Upper lobe of left lung (tissue), 6 donors: ENCODE results near the gene GRHL1. TPM values are rescaled to one million over a fixed set of nuclear protein-coding genes. Genes with fewer than 3 reads are reported as not detected.

ENCODE experiments used
- ATAC-seq, 2 donors: fragments of 200-7000 bp; cut with Tn5 transposase; one replicate each; pipeline ENCODE4 v1.9.1; 2022; ENCODE audit warnings: mild to moderate bottlenecking in 2 of 2, moderate library complexity in 2 of 2; ENCODE audit not compliant: low FRiP score in 2 of 2
- DNase-seq, 2 donors: peaks; one replicate each; pipeline ENCODE4 v3.0.0-alpha.2; 2019 to 2020
- H3K27ac ChIP-seq, 4 donors: fragments of 200-600 bp; sonication (generic); one replicate each; pipeline ENCODE4 v1.5.1; 2016 to 2019
- H3K27me3 ChIP-seq, 4 donors: fragments of 200-600 bp; sonication (generic); one replicate each; pipeline ENCODE4 v1.5.1; 2017 to 2019
- H3K36me3 ChIP-seq, 4 donors: fragments of 200-600 bp; sonication (generic); one replicate each; pipeline ENCODE4 v1.5.1; 2016 to 2019
- H3K4me1 ChIP-seq, 4 donors: fragments of 200-600 bp; sonication (generic); one replicate each; pipeline ENCODE4 v1.5.1; 2018 to 2019
- H3K4me3 ChIP-seq, 4 donors: fragments of 200-600 bp; sonication (generic); one replicate each; pipeline ENCODE4 v1.5.1; 2017 to 2019; ENCODE audit warnings: mild to moderate bottlenecking in 2 of 4, moderate library complexity in 1 of 4
- H3K9me3 ChIP-seq, 4 donors: fragments of 200-600 bp; sonication (generic); one replicate each; pipeline ENCODE4 v1.5.1; 2018 to 2019
- CTCF ChIP-seq, 6 experiments: fragments of 450-650 bp in 4 of 6; fragments of 200-600 bp in 2 of 6; sonication (generic) in 2 of 6; IDR thresholded peaks; one replicate each; pipeline ENCODE4 v1.5.1; 2016 to 2019; ENCODE audit warnings: antibody characterized with exemption in 6 of 6
- EP300 ChIP-seq, 4 donors: sonication (generic); formaldehyde crosslinking; IDR thresholded peaks; one replicate each; pipeline ENCODE4 v1.5.1; 2017; ENCODE audit warnings: antibody characterized with exemption in 4 of 4, control low read depth in 2 of 4
- POLR2A ChIP-seq, 4 donors: fragments of 450-650 bp; IDR thresholded peaks; one replicate each; pipeline ENCODE4 v1.5.1; 2016 to 2017; ENCODE audit warnings: antibody characterized with exemption in 4 of 4, mild to moderate bottlenecking in 2 of 4
- POLR2AphosphoS5 ChIP-seq, 2 donors: sonication (generic); formaldehyde crosslinking; IDR thresholded peaks; one replicate each; pipeline ENCODE4 v1.5.1; 2017; ENCODE audit warnings: antibody characterized with exemption in 2 of 2
- WGBS, 2 donors: methylation state at CpG; one replicate each; pipeline ENCODE4 v1.1.5; 2017 to 2018; 5-methylcytosine and 5-hydroxymethylcytosine counted together
- total RNA-seq, 6 donors: library from RNA; depleted of rRNA in 4 of 6; stranded (reverse); fragments of >200 nt in 4 of 6; gene quantifications; one replicate each; pipeline versions ENCODE4 v1.1.0 to v1.2.1, GENCODE V29; 2016 to 2021
- donor health status: DM: no; HTN: no; CAD: no; lungs with moderate emphysema.
- donor health status: DM: no; HTN: yes; CAD: no; lungs with severe emphysema.

The GRHL1 gene
- total RNA-seq, 6 donors from 2014 or later = 4.3 to 18.0 (median 10.1) TPM

- peak; percentile 50 to 91 for DNase-seq
- TF ChIP-seq POLR2A (IDR thresholded peaks at IDR 0.05) = no peak
- TF ChIP-seq POLR2AphosphoS5 (IDR thresholded peaks at IDR 0.05) = no peak
- TF ChIP-seq CTCF (IDR thresholded peaks at IDR 0.05) = peak in 2 of 6 experiments; percentile 27 to 29
- H3K27me3 ChIP-seq = peaks cover 0 to 5% (median 1%) of the 10 kb centered on the region in 4 donors
- 19 to 23% methylated on average over 19 to 28 of the region's 76 CpGs for WGBS, 2 donors
- ATAC-seq = peak in 1 of 2 donors; percentile 38
- peak overlapping the region; percentile 18 to 85 (median 82) for H3K4me3 ChIP-seq
- H3K4me1 ChIP-seq = peaks cover 2 to 32% (median 11%) of the 10 kb centered on the region in 4 donors
- H3K27ac ChIP-seq = peak overlapping the region; percentile 70 to 91 (median 76)
- no peaks in the 10 kb centered on the region for H3K9me3 ChIP-seq
- H3K36me3 ChIP-seq = no peaks in the 10 kb centered on the region
Measured at GRCh38 chr2:9950521-9951271, 797 bp upstream of the GRHL1 start.

- ATAC-seq = no peak
- no CpG with 5 or more reads among the region's 47 CpGs for WGBS, 2 donors
- peaks cover 0 to 5% (median 1%) of the 10 kb centered on the region in 4 donors for H3K27me3 ChIP-seq
- no peak for DNase-seq
- peak overlapping the region; percentile 70 to 91 (median 76) for H3K27ac ChIP-seq
- no peaks in the 10 kb centered on the region for H3K9me3 ChIP-seq
- TF ChIP-seq POLR2AphosphoS5 (IDR thresholded peaks at IDR 0.05) (no peak), POLR2A (IDR thresholded peaks at IDR 0.05) (no peak), EP300 (IDR thresholded peaks at IDR 0.05) (no peak), CTCF (IDR thresholded peaks at IDR 0.05) (peak in 3 of 6 experiments; percentile 0 to 10 (median 1))
- peaks cover 2 to 32% (median 11%) of the 10 kb centered on the region in 4 donors for H3K4me1 ChIP-seq
- no peaks in the 10 kb centered on the region for H3K36me3 ChIP-seq
- peak overlapping the region; percentile 18 to 85 (median 82) for H3K4me3 ChIP-seq
Measured at GRCh38 chr2:9951272-9951521, 296 bp upstream of the GRHL1 start.

- peaks cover 2 to 32% (median 11%) of the 10 kb centered on the region in 4 donors for H3K4me1 ChIP-seq
- no peak for ATAC-seq
- no peak for TF ChIP-seq POLR2AphosphoS5 (IDR thresholded peaks at IDR 0.05)
- no peak for TF ChIP-seq EP300 (IDR thresholded peaks at IDR 0.05)
- TF ChIP-seq CTCF (IDR thresholded peaks at IDR 0.05) = no peak
- no peak for TF ChIP-seq POLR2A (IDR thresholded peaks at IDR 0.05)
- H3K9me3 ChIP-seq = no peaks in the 10 kb centered on the region
- peaks cover 0 to 5% (median 1%) of the 10 kb centered on the region in 4 donors for H3K27me3 ChIP-seq
- H3K4me3 ChIP-seq = peak overlapping the region; percentile 51 to 85 (median 82)
- peak overlapping the region in 2 of 4 donors; percentile 39 to 91 for H3K27ac ChIP-seq
- no peak for DNase-seq
- H3K36me3 ChIP-seq = no peaks in the 10 kb centered on the region
- 19 to 24% methylated on average over 15 of the region's 15 CpGs for WGBS, 2 donors
Measured at GRCh38 chr2:9952286-9952737, 819 bp downstream of the GRHL1 start.

DNA sequence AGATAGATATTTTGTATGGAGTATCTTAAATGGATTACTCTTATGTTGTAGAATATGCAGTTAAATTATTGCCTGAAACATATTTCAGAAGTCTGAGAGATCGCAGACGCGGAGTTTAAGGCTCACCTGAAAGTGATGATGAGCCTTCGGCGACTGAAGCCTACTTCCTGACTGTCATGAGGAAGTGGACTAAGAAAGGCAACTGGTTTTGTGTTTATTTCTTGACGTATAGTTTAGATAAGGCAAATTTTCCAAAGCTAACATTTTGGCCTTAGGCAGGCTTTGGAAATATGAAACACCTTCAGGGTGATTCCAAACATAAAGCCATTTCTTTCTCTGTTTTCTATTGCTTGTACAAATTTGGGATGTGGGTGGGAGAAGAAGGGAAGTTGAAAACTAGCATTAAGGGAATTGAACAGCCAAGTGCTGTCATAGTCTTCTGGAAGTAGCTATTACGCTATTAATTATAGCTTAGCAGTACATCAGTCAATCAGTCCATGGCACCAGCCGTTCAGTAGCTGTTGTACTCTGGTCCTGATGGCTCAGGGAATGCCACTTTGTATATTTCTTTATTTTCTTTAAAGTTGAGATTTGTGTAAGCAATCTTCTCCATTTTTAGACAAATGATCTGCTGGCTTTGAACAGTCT lies 1.5 kb downstream of the GRHL1 start:
- Histone ChIP-seq H3K4me3 (peak overlapping the region in 2 of 4 donors; percentile 82 to 85), H3K4me1 (peaks cover 2 to 32% (median 11%) of the 10 kb centered on the region in 4 donors), H3K27ac (no peak overlapping the region), H3K9me3 (no peaks in the 10 kb centered on the region), H3K27me3 (peaks cover 0 to 5% (median 1%) of the 10 kb centered on the region in 4 donors), H3K36me3 (no peaks in the 10 kb centered on the region)
- TF ChIP-seq EP300 (IDR thresholded peaks at IDR 0.05) (no peak), POLR2AphosphoS5 (IDR thresholded peaks at IDR 0.05) (no peak), POLR2A (IDR thresholded peaks at IDR 0.05) (no peak), CTCF (IDR thresholded peaks at IDR 0.05) (no peak)
- DNase-seq (no peak), ATAC-seq (no peak)
- WGBS, 2 donors = 70 to 73% methylated on average over 8 of the region's 8 CpGs
